Naive thymus-derived CD4-positive, alpha-beta T cell (primary cell): ENCODE data around the gene WFS1. TPM values are rescaled to one million over a fixed set of nuclear protein-coding genes. Genes with fewer than 3 reads are reported as not detected.

Experiments used
- ATAC-seq: fragments of 150-1000 bp; cut with Tn5 transposase; 2 replicates; pipeline ENCODE4 v1.10.0; 2021; ENCODE audit warnings: mild to moderate bottlenecking, moderate library complexity
- CTCF ChIA-PET: fragments of 350-600 bp; sonication (Branson Sonifier 250); formaldehyde crosslinking; loops from one replicate; lab custom pipeline; 2021; ENCODE audit warnings: antibody characterized with exemption; lab: Charles Lee
- POLR2A ChIA-PET: fragments of 350-600 bp; sonication (Branson Sonifier 250); formaldehyde crosslinking; loops from one replicate; lab custom pipeline; 2021; ENCODE audit warnings: antibody characterized with exemption, inconsistent platforms; lab: Charles Lee
- DNase-seq, 9 donors: peaks; one replicate each; pipeline versions ENCODE4 v3.0.0 to v3.0.0-alpha.2; 2020 to 2022; ENCODE audit warnings: mixed read lengths in 1 of 9
- H3K27ac ChIP-seq: one replicate; pipeline ENCODE4 v1.7.0; 2013; ENCODE audit warnings: mild to moderate bottlenecking, low read depth, low read length, moderate library complexity
- H3K27me3 ChIP-seq, 2 donors: one replicate each; pipeline ENCODE4 v1.7.0; 2013; ENCODE audit warnings: low read length in 2 of 2, mild to moderate bottlenecking in 2 of 2, moderate library complexity in 2 of 2; ENCODE audit not compliant: control insufficient read depth in 2 of 2, insufficient read depth in 2 of 2
- H3K36me3 ChIP-seq, 3 experiments: 1 replicate in 2 of 3; 2 replicates in 1 of 3; pipeline ENCODE4 v1.7.0; 2013; ENCODE audit warnings: low read length in 3 of 3, mild to moderate bottlenecking in 3 of 3, moderate library complexity in 1 of 3; ENCODE audit not compliant: insufficient read depth in 3 of 3, control insufficient read depth in 2 of 3
- H3K4me1 ChIP-seq, 2 donors: one replicate each; pipeline ENCODE4 v1.7.0; 2013; ENCODE audit warnings: low read length in 2 of 2, mild to moderate bottlenecking in 2 of 2, moderate library complexity in 1 of 2; ENCODE audit not compliant: control insufficient read depth in 2 of 2, insufficient read depth in 2 of 2
- H3K4me3 ChIP-seq: 2 replicates; pipeline ENCODE4 v1.7.0; 2013; ENCODE audit warnings: mild to moderate bottlenecking, low read length
- H3K9me3 ChIP-seq, 3 experiments: 1 replicate in 2 of 3; 2 replicates in 1 of 3; pipeline ENCODE4 v1.7.0; 2013; ENCODE audit warnings: low read length in 3 of 3; ENCODE audit not compliant: control insufficient read depth in 2 of 3
- H3K27ac Mint-ChIP-seq, 9 donors: one replicate each; pipeline ENCODE4 v1.8.0; 2020 to 2022; ENCODE audit warnings: mixed read lengths in 9 of 9, mild to moderate bottlenecking in 8 of 9, moderate library complexity in 5 of 9, inconsistent platforms in 2 of 9
- H3K27me3 Mint-ChIP-seq, 5 donors: one replicate each; pipeline ENCODE4 v1.8.0; 2021 to 2022; ENCODE audit warnings: mixed read lengths in 5 of 5, mild to moderate bottlenecking in 1 of 5
- H3K36me3 Mint-ChIP-seq, 5 donors: one replicate each; pipeline ENCODE4 v1.8.0; 2020 to 2022; ENCODE audit warnings: mixed read lengths in 5 of 5, mild to moderate bottlenecking in 3 of 5, inconsistent platforms in 1 of 5
- H3K4me1 Mint-ChIP-seq, 7 donors: one replicate each; pipeline ENCODE4 v1.8.0; 2020 to 2022; ENCODE audit warnings: mixed read lengths in 7 of 7, mild to moderate bottlenecking in 3 of 7, inconsistent platforms in 1 of 7
- H3K4me3 Mint-ChIP-seq, 10 donors: one replicate each; pipeline ENCODE4 v1.8.0; 2020 to 2022; ENCODE audit warnings: mild to moderate bottlenecking in 10 of 10, mixed read lengths in 10 of 10, moderate library complexity in 6 of 10, inconsistent platforms in 2 of 10
- H3K9me3 Mint-ChIP-seq, 11 donors: one replicate each; pipeline ENCODE4 v1.8.0; 2020 to 2022; ENCODE audit warnings: mixed read lengths in 11 of 11, mild to moderate bottlenecking in 4 of 11, inconsistent platforms in 1 of 11, moderate library complexity in 1 of 11
- intact Hi-C, 2 donors: fragments of 100-400 bp; cut with micrococcal nuclease; formaldehyde crosslinking; loops; one replicate each; pipeline ENCODE4 v1.15.1; 2023
- polyA plus RNA-seq, 2 donors: library from polyadenylated mRNA; unstranded; fragments of 300-500 nt; fragmentation: Illumina TruSeq; gene quantifications; one replicate each; pipeline ENCODE4 v1.2.3, GENCODE V29; 2021
- total RNA-seq, 6 experiments: library from RNA in 5 of 6; stranded (reverse) in 5 of 6; gene quantifications; 1 replicate in 5 of 6; 2 replicates in 1 of 6; pipeline ENCODE4 v1.2.3 and lab custom pipeline; 2021 to 2026

Gene WFS1
- total and polyA plus RNA-seq, 7 experiments from 2014 or later: 2.8 to 6.7 (median 4.4) TPM

DNA sequence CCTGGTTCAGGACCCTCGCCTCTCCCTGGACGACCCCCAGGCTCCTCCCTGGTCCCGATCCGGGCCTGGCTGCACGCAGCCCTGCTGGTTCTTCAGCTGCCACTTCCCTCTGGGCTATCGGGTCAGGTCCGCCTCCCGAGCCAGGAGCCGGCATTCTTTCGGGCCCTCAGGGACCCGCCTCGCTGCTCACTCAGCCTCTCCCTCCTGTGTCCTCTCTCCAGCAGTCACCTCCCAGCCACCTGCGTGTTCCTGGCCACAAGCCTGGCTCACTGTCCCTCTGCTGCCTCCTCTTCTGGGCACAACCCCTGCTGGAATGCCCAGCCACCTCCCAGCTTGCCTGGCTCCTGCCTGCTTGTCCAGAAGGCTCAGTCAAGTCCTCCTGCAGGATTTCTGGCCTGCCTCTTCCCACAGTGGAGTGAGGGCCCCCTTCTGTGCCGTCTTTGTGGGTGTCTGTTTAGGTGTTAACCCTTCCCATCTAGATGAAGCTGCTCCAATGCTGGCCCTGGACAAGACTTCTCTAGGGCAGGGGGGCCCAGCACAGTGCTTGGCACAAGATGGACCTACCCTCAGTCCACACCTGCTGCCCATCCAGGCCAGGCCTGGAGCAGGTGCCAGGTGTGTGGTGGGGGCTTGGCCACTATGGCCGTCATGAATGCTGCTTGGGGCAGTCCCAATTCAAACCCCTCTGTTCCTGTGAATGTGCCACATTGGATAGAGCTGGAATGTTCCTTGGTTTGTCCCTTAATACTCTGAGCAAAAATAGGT lies 2.2 kb downstream of the WFS1 start:
- Mint-ChIP-seq H3K9me3 (no peaks in the 10 kb centered on the region), H3K27me3 (peaks cover 0 to 42% (median 3%) of the 10 kb centered on the region in 5 donors), H3K36me3 (peaks cover 0 to 4% (median 0%) of the 10 kb centered on the region in 5 donors), H3K27ac (no peak overlapping the region), H3K4me1 (peaks cover 19 to 31% (median 25%) of the 10 kb centered on the region in 7 donors), H3K4me3 (peak overlapping the region in 9 of 10 donors; percentile 14 to 91 (median 83))
- Histone ChIP-seq H3K36me3 (no peaks in the 10 kb centered on the region), H3K27me3 (no peaks in the 10 kb centered on the region), H3K27ac (no peak overlapping the region), H3K4me1 (peaks cover 8% of the 10 kb centered on the region in 2 donors), H3K9me3 (no peaks in the 10 kb centered on the region), H3K4me3 (no peak overlapping the region)
- intact Hi-C loops: no loop called here
- ChIA-PET CTCF (no interaction called here), POLR2A (no interaction called here)
- ATAC-seq: no peak
- no peak for DNase-seq

GRCh38 chr4:6272863-6273660 lies 3.4 kb downstream of the WFS1 start:
- Histone ChIP-seq H3K4me1 (peaks cover 8% of the 10 kb centered on the region in 2 donors), H3K4me3 (no peak overlapping the region), H3K9me3 (no peaks in the 10 kb centered on the region), H3K36me3 (no peaks in the 10 kb centered on the region), H3K27me3 (no peaks in the 10 kb centered on the region), H3K27ac (no peak overlapping the region)
- Mint-ChIP-seq H3K36me3 (peaks cover 0 to 4% (median 0%) of the 10 kb centered on the region in 5 donors), H3K4me1 (peaks cover 12 to 27% (median 19%) of the 10 kb centered on the region in 7 donors), H3K27me3 (peaks cover 0 to 33% (median 3%) of the 10 kb centered on the region in 5 donors), H3K27ac (no peak overlapping the region), H3K9me3 (no peaks in the 10 kb centered on the region), H3K4me3 (peak overlapping the region in 3 of 10 donors; percentile 10 to 48 (median 16))
- CTCF ChIA-PET: no interaction called here
- no peak for DNase-seq
- POLR2A ChIA-PET: no interaction called here
- intact Hi-C loops: no loop called here
- ATAC-seq: no peak

DNA sequence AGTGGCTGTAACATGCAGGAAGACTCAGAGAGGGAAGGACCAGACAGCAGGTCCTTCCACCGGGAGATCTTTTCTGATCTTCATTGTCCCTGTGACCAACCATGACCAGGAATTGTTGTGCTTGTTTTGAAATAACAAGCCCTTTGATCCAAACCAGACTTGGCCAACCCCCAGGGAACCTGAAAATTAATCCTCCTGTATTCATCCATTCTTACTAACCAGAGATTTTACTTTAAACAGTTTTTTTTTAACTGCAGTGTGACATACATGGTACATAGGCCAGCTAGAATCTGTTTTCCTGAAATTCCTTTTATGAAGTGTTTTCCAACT lies 4.0 kb downstream of the WFS1 start:
- Mint-ChIP-seq H3K9me3 (no peaks in the 10 kb centered on the region), H3K27ac (no peak overlapping the region), H3K27me3 (peaks cover 0 to 27% (median 0%) of the 10 kb centered on the region in 5 donors), H3K4me1 (peaks cover 13 to 25% (median 18%) of the 10 kb centered on the region in 7 donors), H3K36me3 (peaks cover 0 to 4% (median 0%) of the 10 kb centered on the region in 5 donors), H3K4me3 (no peak overlapping the region)
- no peaks in the 10 kb centered on the region for H3K36me3 ChIP-seq
- H3K27ac ChIP-seq: no peak overlapping the region
- ChIA-PET POLR2A (no interaction called here), CTCF (no interaction called here)
- DNase-seq (no peak), ATAC-seq (no peak)
- no peak overlapping the region for H3K4me3 ChIP-seq
- intact Hi-C loops: no loop called here
- no peaks in the 10 kb centered on the region for H3K27me3 ChIP-seq
- peaks cover 8 to 11% of the 10 kb centered on the region in 2 donors for H3K4me1 ChIP-seq
- H3K9me3 ChIP-seq: no peaks in the 10 kb centered on the region

GRCh38 chr4:6275351-6275750 lies 5.7 kb downstream of the WFS1 start:
- H3K27ac ChIP-seq: no peak overlapping the region
- intact Hi-C loops: no loop called here
- no peak for DNase-seq
- Mint-ChIP-seq H3K9me3 (no peaks in the 10 kb centered on the region), H3K4me3 (no peak overlapping the region), H3K36me3 (peaks cover 0 to 4% (median 0%) of the 10 kb centered on the region in 5 donors), H3K27me3 (peaks cover 0 to 20% (median 0%) of the 10 kb centered on the region in 5 donors), H3K4me1 (peaks cover 11 to 22% (median 16%) of the 10 kb centered on the region in 7 donors), H3K27ac (no peak overlapping the region)
- ChIA-PET POLR2A (no interaction called here), CTCF (no interaction called here)
- no peaks in the 10 kb centered on the region for H3K9me3 ChIP-seq
- peaks cover 5 to 7% of the 10 kb centered on the region in 2 donors for H3K4me1 ChIP-seq
- H3K27me3 ChIP-seq: no peaks in the 10 kb centered on the region
- H3K36me3 ChIP-seq: no peaks in the 10 kb centered on the region
- ATAC-seq: no peak
- H3K4me3 ChIP-seq: no peak overlapping the region

GRCh38 chr4:6275898-6276806 lies 6.5 kb downstream of the WFS1 start:
- intact Hi-C loops: no loop called here
- no peak overlapping the region for H3K27ac ChIP-seq
- POLR2A ChIA-PET: no interaction called here
- peaks cover 0 to 4% (median 0%) of the 10 kb centered on the region in 5 donors for H3K36me3 Mint-ChIP-seq
- no peaks in the 10 kb centered on the region for H3K36me3 ChIP-seq
- no peak overlapping the region for H3K4me3 ChIP-seq
- H3K4me1 Mint-ChIP-seq: peaks cover 5 to 22% (median 10%) of the 10 kb centered on the region in 7 donors
- no peak overlapping the region for H3K27ac Mint-ChIP-seq
- no peak overlapping the region for H3K4me3 Mint-ChIP-seq
- CTCF ChIA-PET: no interaction called here
- peaks cover 0 to 5% of the 10 kb centered on the region in 2 donors for H3K4me1 ChIP-seq
- peaks cover 0 to 15% (median 0%) of the 10 kb centered on the region in 5 donors for H3K27me3 Mint-ChIP-seq
- DNase-seq (no peak), ATAC-seq (no peak)
- no peaks in the 10 kb centered on the region for H3K27me3 ChIP-seq
- no peaks in the 10 kb centered on the region for H3K9me3 ChIP-seq
- no peaks in the 10 kb centered on the region for H3K9me3 Mint-ChIP-seq

DNA sequence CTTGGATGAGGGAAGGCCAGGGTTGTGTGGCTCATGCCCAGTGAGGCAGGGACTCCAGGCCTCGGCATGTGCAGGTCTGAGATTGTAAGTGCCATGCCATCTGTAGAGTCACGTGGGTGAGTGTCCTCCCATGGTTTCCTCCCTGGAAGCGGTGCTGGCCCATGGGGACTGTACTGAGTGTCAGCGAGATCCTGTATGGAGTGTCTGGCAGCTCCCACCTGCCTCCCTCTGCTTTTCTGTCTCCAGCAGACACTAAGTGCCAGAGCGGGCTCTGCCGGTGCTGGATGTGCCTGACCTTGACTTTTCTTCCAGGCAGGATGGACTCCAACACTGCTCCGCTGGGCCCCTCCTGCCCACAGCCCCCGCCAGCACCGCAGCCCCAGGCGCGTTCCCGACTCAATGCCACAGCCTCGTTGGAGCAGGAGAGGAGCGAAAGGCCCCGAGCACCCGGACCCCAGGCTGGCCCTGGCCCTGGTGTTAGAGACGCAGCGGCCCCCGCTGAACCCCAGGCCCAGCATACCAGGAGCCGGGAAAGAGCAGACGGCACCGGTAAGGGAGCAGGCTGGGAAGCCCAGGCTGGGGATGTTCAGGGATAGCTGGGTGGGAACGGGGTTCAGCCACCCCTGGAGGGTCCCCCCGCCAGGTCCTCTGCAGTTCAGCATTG lies 7.6 kb downstream of the WFS1 start:
- Histone ChIP-seq H3K27me3 (no peaks in the 10 kb centered on the region), H3K9me3 (no peaks in the 10 kb centered on the region), H3K36me3 (peaks cover 0 to 4% (median 0%) of the 10 kb centered on the region in 3 experiments), H3K4me3 (no peak overlapping the region), H3K4me1 (peaks cover 0 to 5% of the 10 kb centered on the region in 2 donors), H3K27ac (no peak overlapping the region)
- Mint-ChIP-seq H3K36me3 (peaks cover 0 to 4% (median 0%) of the 10 kb centered on the region in 5 donors), H3K4me3 (no peak overlapping the region), H3K4me1 (peaks cover 5 to 16% (median 7%) of the 10 kb centered on the region in 7 donors), H3K27ac (no peak overlapping the region), H3K27me3 (peaks cover 0 to 7% (median 0%) of the 10 kb centered on the region in 5 donors), H3K9me3 (no peaks in the 10 kb centered on the region)
- CTCF ChIA-PET: no interaction called here
- DNase-seq (no peak), ATAC-seq (no peak)
- POLR2A ChIA-PET: no interaction called here
- intact Hi-C loops: no loop called here
